Heart left ventricle (tissue), 16 donors: ENCODE data around the gene CTAG1A. TPM values are rescaled to one million over a fixed set of nuclear protein-coding genes. Genes with fewer than 3 reads are reported as not detected.
A peak's percentile ranks its signal among the peaks of the same experiment; 100 is the strongest.
"Not testable (repeated sequence)": the region's sequence is repeated elsewhere in the genome, so short reads cannot be mapped to it uniquely, and the experiment has no call there.

ENCODE experiments used
- ATAC-seq, 4 donors: fragments of 200-7000 bp; cut with Tn5 transposase; one replicate each; pipeline ENCODE4 v1.9.1; 2020 to 2022; ENCODE audit warnings: moderate library complexity in 4 of 4, mild to moderate bottlenecking in 3 of 4, moderate number of reproducible peaks in 1 of 4
- DNase-seq, 5 donors: peaks; one replicate each; pipeline ENCODE4 v3.0.0-alpha.2; 2020
- H3K27ac ChIP-seq, 12 donors: fragments of 200-600 bp; sonication (generic) in 4 of 12; one replicate each; pipeline versions ENCODE4 v1.5.0 to v1.8.0; 2016 to 2022; ENCODE audit warnings: mild to moderate bottlenecking in 2 of 12
- H3K27me3 ChIP-seq, 9 donors: fragments of 200-600 bp; sonication (generic) in 2 of 9; one replicate each; pipeline versions ENCODE4 v1.5.1 to v1.8.0; 2016 to 2022; ENCODE audit warnings: mild to moderate bottlenecking in 3 of 9
- H3K36me3 ChIP-seq, 9 donors: fragments of 200-600 bp; sonication (generic) in 2 of 9; one replicate each; pipeline versions ENCODE4 v1.5.0 to v1.8.0; 2018 to 2022; ENCODE audit warnings: mild to moderate bottlenecking in 2 of 9
- H3K4me1 ChIP-seq, 12 donors: fragments of 200-600 bp; sonication (generic) in 4 of 12; one replicate each; pipeline versions ENCODE4 v1.5.0 to v1.8.0; 2016 to 2022; ENCODE audit warnings: mild to moderate bottlenecking in 3 of 12
- H3K4me3 ChIP-seq, 12 donors: fragments of 200-600 bp; sonication (generic) in 4 of 12; one replicate each; pipeline versions ENCODE4 v1.5.0 to v1.8.0; 2017 to 2022; ENCODE audit warnings: mild to moderate bottlenecking in 9 of 12, moderate library complexity in 4 of 12
- H3K9me3 ChIP-seq, 12 donors: fragments of 200-600 bp; sonication (generic) in 4 of 12; one replicate each; pipeline versions ENCODE4 v1.5.0 to v1.8.0; 2016 to 2022; ENCODE audit warnings: mild to moderate bottlenecking in 1 of 12
- POLR2A ChIP-seq, 2 donors: fragments of 450-650 bp; IDR thresholded peaks; one replicate each; pipeline ENCODE4 v1.6.1; 2017; ENCODE audit warnings: antibody characterized with exemption in 2 of 2, mild to moderate bottlenecking in 2 of 2, moderate library complexity in 2 of 2
- WGBS, 4 donors: extraction: QIAGEN DNeasy Blood & Tissue Kit in 2 of 4; methylation state at CpG; one replicate each; pipeline versions ENCODE4 v1.1.5 to v1.1.7; 2013 to 2018; 5-methylcytosine and 5-hydroxymethylcytosine counted together
- intact Hi-C, 10 donors: fragments of 100-400 bp; cut with DNase I; formaldehyde crosslinking; loops; one replicate each; pipeline versions ENCODE4 v1.11.1 to v1.14.2; 2022
- polyA plus RNA-seq, 2 donors: library from polyadenylated mRNA; stranded (reverse); fragments of 200-250 nt; gene quantifications; one replicate each; pipeline ENCODE4 v1.2.3, GENCODE V29; 2013
- total RNA-seq, 9 donors: library from RNA; depleted of rRNA in 2 of 9; stranded (reverse); fragments of >200 nt in 2 of 9; fragmentation: NEBNext Ultra II Directional in 3 of 9; extraction: Animal tissue kit (Norgen Biotek cat#: 25700) in 3 of 9; gene quantifications; one replicate each; pipeline versions ENCODE4 v1.1.0 to v1.2.4, GENCODE V29; 2016 to 2023
- TF ChIP-seq, protein P1 (sequence below), 12 donors: fragments of 200-600 bp; sonication (generic) in 4 of 12; IDR thresholded peaks; one replicate each; pipeline versions ENCODE4 v1.5.0 to v1.8.0; 2018 to 2022; ENCODE audit warnings: antibody characterized with exemption in 12 of 12, mild to moderate bottlenecking in 5 of 12
- donor health status: ischemic (EF 13 %, LVEDD 7.1; RV severe dilation, severe dysfunction).
- donor health status: healthy with polysubstance abuse.
- donor health status: DM: no; HTN: yes; CAD: no.
- donor health status: DM: no; HTN: no; CAD: no.
- donor health status: ischemic (EF 25% LVEDD 6.9; RV normal size, moderate dysfunction).
- donor health status: ischemic (EF 25% LVEDD 5.7; RV mildly dilated, moderate dysfunction).
- donor health status: healthy.
- donor health status: DM: yes; HTN: yes; CAD: no.
- donor health status: ischemic (EF 35%, LVEDD 5.7; RV mildly dilated, moderate dysfunction).
- donor health status: nonischemic (EF 11% LVEDD 7.7; RV severe dilation, severe dysfunction).
- donor health status: DM: yes; HTN: yes; CAD: no.
- donor health status: PGD.
- donor health status: ischemic (EF 29% LVEDD 5.4; RV normal size, mild dysfunction).
- donor health status: nonischemic (EF 23%, LVEDD 6.1; RV moderate dilation, normal function).

Gene CTAG1A
- total and polyA plus RNA-seq, 11 donors: not detected

DNA sequence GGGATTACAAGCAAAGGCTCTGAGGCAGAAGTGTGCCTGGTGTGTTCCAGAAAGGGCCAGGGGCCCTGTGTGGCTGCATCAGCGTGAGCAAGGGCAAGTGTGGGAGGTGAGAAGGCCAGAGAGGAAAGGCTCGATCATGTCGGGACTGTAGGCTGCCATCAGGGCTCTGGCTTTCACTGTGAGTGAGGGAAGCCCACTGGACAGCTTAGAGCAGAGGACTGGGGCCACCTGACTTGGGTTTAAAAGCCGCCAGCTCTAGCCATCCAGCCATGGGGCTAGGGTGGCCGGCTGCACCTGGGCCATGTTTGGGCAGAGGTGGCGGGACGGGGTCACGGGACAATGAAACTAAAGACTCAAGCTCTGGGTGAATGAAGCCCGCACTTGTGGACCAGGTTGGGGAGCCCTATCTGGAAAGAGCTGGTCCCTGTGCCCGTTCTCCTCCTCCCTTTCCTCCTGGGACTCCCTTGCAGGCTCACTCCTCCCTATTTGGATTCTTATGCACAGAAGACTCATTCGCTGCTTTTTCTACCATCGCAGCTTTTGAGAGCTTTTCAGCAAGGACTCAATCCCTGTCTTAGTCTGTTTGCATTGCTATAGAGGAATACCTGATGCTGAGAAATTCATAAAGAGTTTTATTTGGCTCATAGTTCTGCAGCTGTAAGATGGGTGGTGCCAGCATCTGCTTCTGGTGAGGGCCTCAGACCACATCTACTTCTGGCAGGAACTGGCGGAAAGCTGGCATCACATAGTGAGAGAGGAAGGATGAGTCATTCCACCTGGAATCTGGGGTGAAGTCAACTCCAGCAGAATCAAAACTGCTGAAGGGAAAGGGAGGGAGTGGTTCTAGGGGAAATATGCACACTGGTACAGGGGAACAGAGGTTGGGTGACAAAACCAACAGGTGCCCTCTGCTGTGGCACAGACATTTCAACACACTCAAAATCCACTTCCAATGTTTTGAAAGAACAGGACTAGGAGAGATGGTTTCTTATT lies 18.8 kb downstream of the CTAG1A start:
- TF ChIP-seq POLR2A (IDR thresholded peaks at IDR 0.05): no peak
- TF ChIP-seq, protein P1, sequence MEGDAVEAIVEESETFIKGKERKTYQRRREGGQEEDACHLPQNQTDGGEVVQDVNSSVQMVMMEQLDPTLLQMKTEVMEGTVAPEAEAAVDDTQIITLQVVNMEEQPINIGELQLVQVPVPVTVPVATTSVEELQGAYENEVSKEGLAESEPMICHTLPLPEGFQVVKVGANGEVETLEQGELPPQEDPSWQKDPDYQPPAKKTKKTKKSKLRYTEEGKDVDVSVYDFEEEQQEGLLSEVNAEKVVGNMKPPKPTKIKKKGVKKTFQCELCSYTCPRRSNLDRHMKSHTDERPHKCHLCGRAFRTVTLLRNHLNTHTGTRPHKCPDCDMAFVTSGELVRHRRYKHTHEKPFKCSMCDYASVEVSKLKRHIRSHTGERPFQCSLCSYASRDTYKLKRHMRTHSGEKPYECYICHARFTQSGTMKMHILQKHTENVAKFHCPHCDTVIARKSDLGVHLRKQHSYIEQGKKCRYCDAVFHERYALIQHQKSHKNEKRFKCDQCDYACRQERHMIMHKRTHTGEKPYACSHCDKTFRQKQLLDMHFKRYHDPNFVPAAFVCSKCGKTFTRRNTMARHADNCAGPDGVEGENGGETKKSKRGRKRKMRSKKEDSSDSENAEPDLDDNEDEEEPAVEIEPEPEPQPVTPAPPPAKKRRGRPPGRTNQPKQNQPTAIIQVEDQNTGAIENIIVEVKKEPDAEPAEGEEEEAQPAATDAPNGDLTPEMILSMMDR (IDR thresholded peaks at IDR 0.05): no peak
- H3K4me3 ChIP-seq: no peak overlapping the region
- intact Hi-C loops: no loop called here
- no peaks in the 10 kb centered on the region for H3K36me3 ChIP-seq
- H3K9me3 ChIP-seq: no peaks in the 10 kb centered on the region
- no peaks in the 10 kb centered on the region for H3K4me1 ChIP-seq
- no peak overlapping the region for H3K27ac ChIP-seq
- peaks cover 0 to 7% (median 0%) of the 10 kb centered on the region in 9 donors for H3K27me3 ChIP-seq
- peak in 2 of 5 donors; percentile 9 to 34 for DNase-seq
- ATAC-seq: peak in 1 of 4 donors; percentile 72
- WGBS, 4 donors: 78 to 85% (median 80%) methylated on average over 12 to 13 of the region's 13 CpGs

DNA sequence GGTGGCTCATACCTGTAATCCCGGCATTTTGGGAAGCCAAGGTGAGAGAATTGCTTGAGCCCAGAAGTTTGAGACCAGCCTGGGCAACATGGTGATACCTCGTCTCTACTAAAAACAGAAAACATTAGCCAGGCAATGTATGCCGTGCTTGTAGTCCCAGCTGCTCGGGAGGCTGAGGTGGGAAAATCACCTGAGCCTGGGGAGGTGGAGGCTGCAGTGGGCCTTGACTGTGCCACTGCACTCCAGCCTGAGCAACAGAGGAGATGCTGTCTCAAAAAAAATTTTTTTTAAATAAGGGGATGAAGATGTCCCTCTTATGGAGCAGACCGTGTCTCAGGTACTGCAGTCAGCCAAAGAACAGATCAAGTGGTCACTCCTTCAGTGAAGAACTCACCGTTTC lies 20.6 kb downstream of the CTAG1A start:
- TF ChIP-seq POLR2A (IDR thresholded peaks at IDR 0.05): no peak
- TF ChIP-seq, protein P1 (IDR thresholded peaks at IDR 0.05): no peak
- no peak for ATAC-seq
- H3K4me3 ChIP-seq: no peak overlapping the region
- whole genome bisulfite sequencing, 4 donors: 71 to 90% (median 81%) methylated on average over 6 of the region's 6 CpGs
- no peaks in the 10 kb centered on the region for H3K36me3 ChIP-seq
- intact Hi-C loops: no loop called here
- H3K27ac ChIP-seq: no peak overlapping the region
- no peaks in the 10 kb centered on the region for H3K9me3 ChIP-seq
- H3K27me3 ChIP-seq: peaks cover 0 to 7% (median 0%) of the 10 kb centered on the region in 9 donors
- no peaks in the 10 kb centered on the region for H3K4me1 ChIP-seq
- DNase-seq: no peak

DNA sequence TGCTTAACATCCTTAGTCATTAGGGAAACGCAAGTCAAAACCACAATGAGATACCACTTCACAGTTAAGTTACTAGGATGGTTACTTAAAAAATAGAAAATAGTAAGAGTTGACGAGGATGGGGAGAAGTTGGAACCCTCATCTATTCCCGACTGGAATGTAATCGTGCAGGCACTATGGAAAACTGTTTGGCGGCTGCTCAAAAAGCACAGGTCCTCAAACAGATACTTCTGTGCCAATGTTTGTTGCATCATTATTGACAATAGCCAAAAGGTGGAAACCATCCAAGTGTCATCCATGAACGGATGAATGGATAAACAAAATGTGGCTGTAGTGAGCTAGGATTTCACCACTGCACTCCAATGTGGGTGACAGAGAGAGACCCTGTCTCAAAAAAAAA lies 22.4 kb downstream of the CTAG1A start:
- Histone ChIP-seq H3K9me3 (no peaks in the 10 kb centered on the region), H3K4me1 (no peaks in the 10 kb centered on the region), H3K36me3 (no peaks in the 10 kb centered on the region), H3K27me3 (peaks cover 0 to 7% (median 0%) of the 10 kb centered on the region in 9 donors), H3K4me3 (no peak overlapping the region), H3K27ac (no peak overlapping the region)
- ATAC-seq: no peak
- intact Hi-C loops: no loop called here
- no peak for DNase-seq
- TF ChIP-seq, protein P1 (IDR thresholded peaks at IDR 0.05): no peak
- WGBS, 4 donors: 72 to 80% (median 74%) methylated on average over 6 of the region's 6 CpGs

DNA sequence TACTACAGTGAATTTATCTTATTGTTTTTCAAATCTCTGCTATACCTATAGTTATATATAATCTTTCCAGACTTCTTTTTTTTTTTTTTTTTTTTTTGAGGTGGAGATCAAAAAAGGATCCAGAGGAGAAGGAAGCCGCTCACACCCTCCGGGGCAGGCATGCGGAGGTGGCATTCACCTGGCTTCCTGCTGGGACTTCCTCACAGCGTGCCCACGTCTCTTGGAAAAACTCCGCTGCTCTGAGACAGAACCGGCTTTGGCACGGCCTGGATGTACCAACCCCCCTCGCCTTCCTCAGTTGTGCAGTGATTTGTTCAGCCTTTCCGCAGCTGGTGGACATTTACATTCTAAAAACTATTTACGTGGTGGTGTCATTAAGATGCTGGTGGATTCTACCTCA lies 23.0 kb downstream of the CTAG1A start:
- H3K9me3 ChIP-seq, H3K27me3 ChIP-seq, H3K4me1 ChIP-seq, DNase-seq, intact Hi-C loops, H3K27ac ChIP-seq, H3K4me3 ChIP-seq, H3K36me3 ChIP-seq, ATAC-seq: not testable (repeated sequence)
- WGBS, 4 donors: 72 to 85% (median 76%) methylated on average over 9 to 11 of the region's 11 CpGs

DNA sequence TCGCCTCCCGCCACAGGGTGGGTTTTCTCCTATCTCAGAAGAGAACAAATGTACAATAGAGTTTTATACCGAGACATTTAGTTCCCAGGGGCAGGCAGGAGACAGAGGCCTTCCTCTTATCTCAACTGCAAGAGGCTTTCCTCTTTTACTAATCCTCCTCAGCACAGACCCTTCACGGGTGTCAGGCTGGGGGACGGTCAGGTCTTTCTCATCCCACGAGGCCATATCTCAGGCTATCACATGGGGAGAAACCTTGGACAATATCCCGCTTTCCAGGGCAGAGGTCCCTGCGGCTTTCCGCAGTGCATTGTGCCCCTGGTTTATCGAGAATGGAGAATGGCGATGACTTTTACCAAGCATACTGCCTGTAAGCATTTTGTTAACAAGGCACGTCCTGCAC lies 23.9 kb downstream of the CTAG1A start:
- WGBS, 4 donors: 59 to 71% (median 67%) methylated on average over 12 of the region's 12 CpGs
- intact Hi-C loops, H3K36me3 ChIP-seq, H3K27ac ChIP-seq, ATAC-seq, H3K4me3 ChIP-seq, H3K27me3 ChIP-seq, H3K9me3 ChIP-seq, H3K4me1 ChIP-seq, DNase-seq: not testable (repeated sequence)

DNA sequence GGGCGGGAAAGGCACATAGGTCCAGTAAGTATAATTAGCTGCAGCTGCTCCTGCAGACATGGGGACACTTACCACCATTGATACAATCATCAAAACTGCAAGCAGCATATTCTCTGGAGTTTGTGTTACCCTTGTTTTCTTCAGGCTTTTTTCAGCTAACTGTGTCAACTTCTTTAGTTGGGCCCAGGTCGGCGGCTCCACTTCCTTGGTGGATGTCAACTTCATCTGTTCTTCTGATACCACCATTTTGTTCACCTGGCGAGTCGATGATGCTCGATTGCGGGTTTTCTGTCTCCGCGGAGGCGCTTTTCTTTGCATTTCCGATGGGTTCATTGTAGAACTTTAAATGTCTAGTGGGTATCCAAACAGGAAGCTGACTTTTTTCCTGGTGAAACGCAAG lies 26.2 kb downstream of the CTAG1A start:
- H3K27ac ChIP-seq, H3K36me3 ChIP-seq, ATAC-seq, H3K9me3 ChIP-seq, H3K4me3 ChIP-seq, H3K27me3 ChIP-seq, intact Hi-C loops, DNase-seq, H3K4me1 ChIP-seq: not testable (repeated sequence)
- WGBS, 4 donors: 82 to 92% (median 83%) methylated on average over 12 of the region's 12 CpGs

DNA sequence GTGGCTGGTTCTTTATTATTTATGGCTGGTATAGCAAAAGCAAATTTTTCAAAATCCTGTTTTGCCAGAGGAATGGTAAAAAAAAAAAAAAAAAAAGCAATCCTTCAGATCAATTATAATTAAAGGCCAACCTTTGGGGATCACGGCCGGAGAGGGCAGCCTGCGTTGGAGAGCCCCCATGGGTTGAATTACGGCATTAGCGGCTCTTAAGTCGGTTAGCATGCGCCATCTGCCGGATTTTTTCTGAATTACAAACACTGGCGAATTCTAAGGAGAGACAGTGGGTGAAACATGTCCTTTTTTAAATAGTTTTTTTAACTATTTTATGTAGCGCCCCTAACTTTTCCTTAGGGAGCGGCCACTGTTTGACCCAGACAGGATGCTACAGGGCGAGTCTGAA lies 28.7 kb downstream of the CTAG1A start:
- H3K9me3 ChIP-seq, H3K27me3 ChIP-seq, intact Hi-C loops, H3K36me3 ChIP-seq, H3K4me3 ChIP-seq, DNase-seq, H3K27ac ChIP-seq, H3K4me1 ChIP-seq: not testable (repeated sequence)
- peak in 1 of 4 donors; percentile 26 for ATAC-seq
- whole genome bisulfite sequencing, 4 donors: 14 to 30% (median 24%) methylated on average over 5 to 8 of the region's 12 CpGs

DNA sequence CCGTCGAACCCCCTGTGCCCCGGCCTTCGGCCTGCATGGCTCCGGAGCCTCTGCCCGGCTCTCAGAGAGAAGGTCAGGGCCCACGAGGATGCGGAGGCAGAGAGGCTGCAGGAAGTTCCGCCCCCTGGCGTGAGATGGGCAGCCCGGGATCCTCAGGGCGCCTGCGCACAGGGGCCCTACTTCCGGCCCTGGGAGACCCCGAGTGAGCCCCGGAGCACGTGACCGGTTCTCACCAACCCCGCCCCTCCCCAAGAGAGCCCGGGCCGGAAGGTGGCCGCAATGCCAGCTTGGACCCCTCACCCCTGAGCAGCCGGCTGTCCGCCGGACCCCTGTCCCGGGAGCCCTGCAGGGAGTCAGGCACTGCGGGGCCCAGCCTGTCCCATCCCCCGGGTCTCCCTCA lies 34.2 kb downstream of the CTAG1A start, which contains the start of gene CTAG1B:
Gene CTAG1B (minus strand): TSS at position 101 of the 400 bp plus-strand sequence. CDS start 64 bp downstream, at position 37.
- ATAC-seq, H3K27me3 ChIP-seq, H3K4me3 ChIP-seq, H3K36me3 ChIP-seq, H3K9me3 ChIP-seq, H3K4me1 ChIP-seq, H3K27ac ChIP-seq, intact Hi-C loops, DNase-seq: not testable (repeated sequence)
- no CpG with 5 or more reads among the region's 28 CpGs for WGBS, 4 donors
